HG03097 (cell line): Measurements from ENCODE around the gene SCN11A.

Experiments
- ATAC-seq: cut with Tn5 transposase; IDR thresholded peaks from one replicate; pipeline ENCODE4 v1.9.1; 2021; ENCODE audit not compliant: unreplicated experiment, low FRiP score

SCN11A gene

GRCh38 chr3:39011191-39011736 is 40.5 kb downstream of the SCN11A start:
- ATAC-seq = no peak

- no peak for ATAC-seq
These were observed 46.4 kb downstream of the SCN11A start for GRCh38 chr3:39005295-39005694.
